NCI-H2171 treated with DMSO at 0.1 percent for 48 hours (cell line): ENCODE data around the gene DHRS13.
"Not testable (repeated sequence)": the region's sequence is repeated elsewhere in the genome, so short reads cannot be mapped to it uniquely, and the experiment has no call there.

ENCODE experiments used
- DNase-seq: peaks from one replicate; lab custom pipeline; 2025; lab: John Stamatoyannopoulos, UW

The DHRS13 gene

GRCh38 chr17:28882154-28882895, 20.6 kb downstream of the DHRS13 start:
- DNase-seq: no peak

- DNase-seq: no peak
Measured at GRCh38 chr17:28881533-28882056, 21.3 kb downstream of the DHRS13 start.

- no peak for DNase-seq
Measured at GRCh38 chr17:28880572-28880945, 22.3 kb downstream of the DHRS13 start.

GRCh38 chr17:28879886-28880571, 22.9 kb downstream of the DHRS13 start:
- DNase-seq: no peak

DNA sequence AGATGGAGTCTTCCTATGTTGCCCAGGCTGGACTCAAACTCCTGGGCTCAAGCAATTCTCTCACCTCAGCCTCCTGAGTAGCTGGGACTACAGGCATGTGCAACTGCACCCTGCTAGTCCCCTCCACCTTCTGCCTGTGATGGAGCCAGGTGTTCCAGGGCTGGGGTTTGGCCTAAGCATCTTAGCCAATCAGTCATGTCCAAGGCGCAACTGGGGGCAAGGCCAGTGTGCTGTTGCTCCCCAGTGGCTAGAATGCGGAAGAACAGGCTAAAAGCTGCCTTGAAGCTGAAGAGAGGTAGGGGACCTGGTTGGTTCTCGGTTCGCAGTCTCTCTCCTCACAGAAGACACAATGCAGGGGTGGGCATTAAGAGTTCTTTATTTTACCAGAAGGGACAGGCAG, 23.9 kb downstream of the DHRS13 start:
- peak; percentile 12 for DNase-seq

DNA sequence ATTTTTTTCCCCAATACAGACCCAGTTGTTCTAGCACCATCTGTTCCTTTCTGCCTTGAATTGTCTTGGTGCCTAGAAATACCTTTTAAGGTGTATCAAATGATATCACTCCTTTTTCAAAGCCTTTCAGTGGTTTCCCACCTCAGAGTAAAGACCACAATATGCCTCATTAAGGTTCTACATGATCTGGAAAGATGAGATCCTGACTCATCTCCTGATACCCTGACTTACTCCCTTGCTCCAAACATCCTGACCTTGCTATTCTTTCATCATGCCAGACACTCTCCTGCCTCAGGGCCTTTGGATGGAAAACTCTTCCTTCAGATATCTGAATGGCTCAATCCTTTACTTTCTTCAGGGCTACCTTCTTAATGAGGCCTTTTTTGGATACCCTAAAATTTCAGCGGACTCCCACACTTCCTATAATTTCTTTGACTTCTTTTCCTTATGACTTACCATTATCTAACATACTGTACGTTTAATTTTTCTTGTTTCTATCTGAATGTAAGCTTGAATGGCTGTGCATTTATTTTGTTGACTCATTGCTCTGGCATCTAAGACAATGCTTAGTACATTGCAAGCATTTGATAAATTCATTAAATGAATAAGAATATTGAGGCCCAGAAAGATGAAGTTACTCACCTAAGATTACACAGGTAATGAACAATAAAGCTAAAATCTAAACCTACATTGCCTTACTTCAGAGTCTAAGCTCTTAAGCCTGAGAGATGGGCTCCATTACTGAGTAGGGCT, 24.5 kb downstream of the DHRS13 start:
- peak; percentile 58 for DNase-seq

DNA sequence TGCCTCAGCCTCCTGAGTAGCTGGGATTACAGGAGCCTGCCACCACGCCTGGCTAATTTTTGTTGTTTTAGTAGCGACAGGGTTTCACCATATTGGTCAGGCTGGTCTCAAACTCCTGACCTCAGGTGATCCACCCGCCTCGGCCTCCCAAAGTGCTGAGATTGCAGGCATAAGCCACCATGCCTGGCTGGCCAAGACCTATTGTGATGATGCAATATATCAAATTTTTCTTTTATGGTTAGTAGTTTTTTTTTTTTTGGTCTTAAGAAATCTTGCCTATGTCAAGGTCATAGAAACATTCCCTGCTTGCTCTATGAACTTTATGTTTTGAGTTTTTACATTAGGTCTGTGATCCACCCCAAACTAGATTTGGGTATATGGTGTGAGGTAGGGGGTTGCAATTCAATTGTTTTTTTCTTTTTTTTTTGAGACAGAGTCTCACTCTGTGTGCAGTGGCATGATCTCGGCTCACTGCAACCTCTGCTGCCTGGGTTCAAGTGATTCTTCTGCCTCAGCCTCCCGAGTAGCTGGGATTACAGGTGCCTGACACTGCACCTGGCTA, 25.6 kb downstream of the DHRS13 start:
- not testable (repeated sequence) for DNase-seq

- DNase-seq: no peak
Measured at GRCh38 chr17:28875848-28876550, 26.9 kb downstream of the DHRS13 start.

DNA sequence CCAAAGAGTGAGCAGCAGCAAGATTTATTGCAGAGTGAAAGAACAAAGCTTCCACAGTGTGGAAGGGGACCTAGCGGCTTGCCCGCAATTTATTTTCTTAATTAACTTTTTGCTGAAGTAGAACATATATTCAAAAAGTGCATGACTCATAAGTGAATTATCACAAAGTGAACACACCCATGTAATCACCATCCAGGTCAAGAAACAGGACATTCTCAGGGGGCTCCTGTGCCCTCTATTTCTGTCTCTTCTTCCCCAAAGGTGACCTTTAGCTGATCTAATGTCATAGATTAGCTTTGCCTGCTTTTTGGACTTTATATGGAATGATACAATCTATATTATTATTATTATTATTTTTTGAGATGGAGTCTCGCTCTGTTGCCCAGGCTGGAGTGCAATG, 28.1 kb downstream of the DHRS13 start:
- DNase-seq: no peak

GRCh38 chr17:28873839-28874238, 29.0 kb downstream of the DHRS13 start:
- DNase-seq: no peak

DNA sequence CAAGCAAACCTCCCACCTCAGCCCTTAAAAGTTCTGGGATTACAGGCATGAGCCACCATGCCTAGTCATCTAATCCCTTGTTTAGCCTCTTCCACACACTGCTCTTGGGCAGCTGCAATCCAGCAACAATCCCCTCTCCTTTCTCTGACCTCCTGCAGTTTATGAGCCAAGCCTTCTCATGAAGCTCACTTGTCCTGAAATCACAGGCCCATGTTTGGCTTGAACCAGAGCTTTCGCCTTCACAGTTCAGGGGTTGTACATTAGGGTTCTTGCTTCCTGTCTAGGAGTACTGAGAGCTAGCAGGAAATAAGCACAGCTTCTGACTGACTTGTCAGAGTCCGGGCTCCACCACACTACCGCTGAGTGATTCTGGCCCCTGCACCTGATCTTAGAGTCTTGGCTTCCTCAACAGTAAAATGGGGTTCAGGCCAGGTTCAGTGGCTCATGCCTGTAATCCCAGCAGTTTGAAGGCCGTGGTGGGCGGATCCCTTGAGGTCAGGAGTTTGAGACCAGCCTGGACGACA, 31.8 kb downstream of the DHRS13 start:
- no peak for DNase-seq

GRCh38 chr17:28867276-28867675, 35.6 kb downstream of the DHRS13 start:
- DNase-seq: no peak

DNA sequence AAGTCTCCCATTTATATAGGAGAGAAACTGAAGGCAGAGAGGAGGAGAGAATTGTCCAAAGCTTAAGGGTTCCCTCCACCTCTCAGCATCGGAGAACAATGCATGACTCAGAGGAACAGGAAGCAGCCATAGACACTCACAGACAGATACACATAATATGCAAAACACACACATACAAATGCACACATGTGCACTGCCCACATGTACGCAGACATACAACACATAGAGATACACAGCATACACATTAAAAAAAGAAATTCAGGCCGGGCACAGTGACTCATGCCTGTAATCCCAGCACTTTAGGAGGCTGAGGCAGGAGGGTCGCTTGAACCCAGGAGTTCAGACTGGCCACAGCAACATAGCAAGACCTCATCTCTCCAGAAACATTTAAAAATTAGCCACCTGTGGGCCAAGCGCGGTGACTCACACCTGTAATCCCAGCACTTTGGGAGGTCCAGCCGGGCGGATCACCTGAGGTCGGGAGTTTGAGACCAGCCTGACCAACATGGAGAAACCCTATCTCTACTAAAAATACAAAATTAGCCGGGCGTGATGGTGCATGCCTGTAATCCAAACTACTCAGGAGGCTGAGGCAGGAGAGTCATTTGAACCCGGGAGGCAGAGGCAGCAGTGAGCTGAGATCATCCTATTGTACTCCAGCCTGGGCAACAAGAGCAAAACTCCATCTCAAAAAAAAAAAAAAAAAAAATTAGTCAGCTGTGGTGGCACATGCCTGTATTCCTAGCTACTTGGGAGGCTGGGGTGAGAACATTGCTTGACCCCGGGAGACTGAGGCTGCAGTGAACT, 36.7 kb downstream of the DHRS13 start:
- peak; percentile 27 for DNase-seq

DNA sequence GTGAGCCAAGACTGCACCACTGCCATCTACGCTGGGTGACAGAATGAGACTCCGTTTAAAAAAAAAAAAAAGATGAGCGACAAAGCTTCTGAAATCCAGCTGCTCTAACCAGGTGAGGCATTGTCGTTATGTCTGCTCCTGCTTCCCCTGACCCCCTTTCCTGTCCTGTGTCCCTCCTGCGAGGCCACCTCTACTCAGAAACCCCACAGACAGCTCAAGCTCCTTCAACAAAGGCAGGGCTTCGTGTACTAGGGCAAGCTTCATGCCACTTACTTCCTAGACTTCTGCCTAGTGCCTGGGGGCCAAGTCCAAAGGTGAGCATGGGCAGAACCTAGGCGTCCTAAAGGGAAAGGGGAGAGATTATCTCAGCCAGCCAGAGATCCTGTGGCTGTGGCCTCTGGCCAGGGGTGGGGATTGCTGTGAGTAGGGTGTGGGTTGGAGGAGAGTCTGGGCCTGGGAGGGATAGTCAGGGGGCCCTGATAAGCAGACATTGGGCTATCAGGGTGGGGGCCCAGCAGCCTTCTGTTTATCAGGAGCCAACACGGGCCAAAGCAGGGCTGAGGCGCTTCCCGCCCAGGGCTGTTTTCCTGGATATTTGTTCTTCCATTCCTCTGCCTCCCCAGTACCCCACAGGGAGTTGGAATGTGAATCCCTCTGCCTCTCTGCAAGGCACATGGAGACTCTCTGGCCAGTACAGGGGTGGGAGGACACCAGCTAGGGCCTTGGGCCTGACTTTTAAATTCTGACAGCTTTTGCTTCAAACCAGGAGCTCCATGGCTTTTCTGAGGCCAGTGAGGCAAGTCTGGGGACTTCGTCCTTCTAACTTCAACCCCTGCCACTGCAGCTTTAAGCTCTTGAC, 37.7 kb downstream of the DHRS13 start:
- no peak for DNase-seq

DNA sequence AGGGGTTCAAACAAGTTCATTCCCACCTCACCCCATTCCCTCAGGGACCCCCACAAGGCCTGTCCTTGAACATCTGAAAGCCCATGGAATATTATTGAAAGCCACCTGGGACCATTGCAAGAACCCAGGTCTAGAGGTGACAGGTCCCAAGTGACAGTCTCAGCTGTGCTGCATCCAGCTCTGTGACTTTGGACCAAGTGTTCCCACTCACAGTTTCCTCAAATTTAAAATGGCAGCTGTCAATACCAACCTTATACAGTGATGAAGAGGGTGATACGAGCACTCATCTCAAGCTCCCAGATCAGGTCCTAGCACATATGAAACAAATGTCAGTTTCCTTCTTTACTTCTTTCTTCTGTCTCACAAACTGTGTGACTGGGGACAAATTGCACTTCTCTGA, 38.9 kb downstream of the DHRS13 start:
- no peak for DNase-seq

GRCh38 chr17:28862561-28862960, 40.3 kb downstream of the DHRS13 start:
- DNase-seq: no peak

GRCh38 chr17:28861393-28862203, 41.3 kb downstream of the DHRS13 start:
- no peak for DNase-seq

DNA sequence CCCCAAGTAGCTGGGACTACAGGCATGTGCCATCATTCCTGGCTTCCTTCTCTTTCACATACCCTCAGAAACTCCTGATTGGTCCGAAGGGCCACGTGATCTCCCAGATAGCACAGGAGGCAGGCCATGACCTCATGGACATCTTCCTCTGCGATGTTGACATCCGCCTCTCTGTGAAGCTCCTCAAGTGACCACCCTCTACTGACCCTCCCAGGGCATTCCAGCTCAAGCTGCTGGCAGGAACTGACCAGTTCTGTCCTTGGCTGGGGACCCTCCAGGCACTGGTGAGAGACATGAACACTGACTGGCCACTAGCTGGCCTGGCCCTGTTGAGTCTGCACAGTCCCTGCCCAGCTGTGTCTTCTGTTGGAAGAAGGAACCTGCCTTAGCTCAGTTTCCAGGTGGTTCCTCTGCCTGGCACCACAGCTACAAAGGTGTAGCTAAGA, 42.5 kb downstream of the DHRS13 start:
- DNase-seq: no peak
